Measurements from ENCODE around the gene PSMB8. TPM values are rescaled to one million over a fixed set of nuclear protein-coding genes. Genes with fewer than 3 reads are reported as not detected.

Gene PSMB8
- total RNA-seq, 1 experiment from 2014 or later: 31.6 TPM

DNA sequence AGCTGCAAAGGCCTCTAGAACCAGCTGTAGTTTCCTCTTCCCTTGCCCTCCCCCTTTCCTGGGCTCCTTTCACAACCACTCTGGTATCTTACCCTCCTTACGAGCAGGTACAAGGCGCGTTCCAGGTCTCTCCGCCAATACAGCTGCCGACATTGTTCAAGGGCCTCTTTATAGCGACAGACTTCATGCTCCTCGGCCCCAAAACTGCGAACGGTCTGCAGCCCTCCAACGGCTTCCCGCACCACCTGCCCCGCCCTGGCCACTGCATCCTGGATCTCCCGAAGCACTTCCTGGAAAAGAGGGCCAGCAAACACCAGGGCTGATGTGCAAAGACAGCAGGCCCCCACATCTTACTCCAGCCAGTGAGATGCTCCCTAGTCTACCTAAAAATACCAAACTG lies 11.3 kb downstream of the PSMB8 start:
- H3K4me3 ChIP-seq (ENCODE audit: low read length): no peak overlapping the region
- no peaks in the 10 kb centered on the region for H3K9me2 ChIP-seq (replicated peaks; ENCODE audit: low read length)
- peaks cover 14% of the 10 kb centered on the region for H3K36me3 ChIP-seq (ENCODE audit: low read depth, low read length)
- H3K27me3 ChIP-seq (ENCODE audit: low read length): no peaks in the 10 kb centered on the region
- no peak overlapping the region for H2AFZ ChIP-seq (ENCODE audit: low read length)
- TF ChIP-seq EZH2phosphoT487 (IDR thresholded peaks at IDR 0.05; ENCODE audit: borderline replicate concordance, low read length) (no peak), CTCF (conservative IDR thresholded peaks at IDR 0.05; ENCODE audit: low read depth, low read length) (no peak), EZH2 (IDR thresholded peaks at IDR 0.05; ENCODE audit: low read length, unreplicated experiment) (no peak)
- POLR2A ChIA-PET (ENCODE audit: unreplicated experiment): no interaction called here
- no peak overlapping the region for H3K4me2 ChIP-seq (ENCODE audit: low read length)
- no peaks in the 10 kb centered on the region for H3F3A ChIP-seq (ENCODE audit: low read length, unreplicated experiment)
- no peak for ATAC-seq
- BruUV-seq (replicated peaks): no TSS peak
- H4K20me1 ChIP-seq (ENCODE audit: low read length): no peaks in the 10 kb centered on the region
- intact Hi-C loops (cut with micrococcal nuclease): no loop called here
- CTCF ChIA-PET: no interaction called here
- H3K27ac ChIP-seq (ENCODE audit: low read length): no peak overlapping the region
- peaks cover 15% of the 10 kb centered on the region for H3K4me1 ChIP-seq (ENCODE audit: insufficient read depth, low read length)
- DNase-seq: no peak
- H3K79me2 ChIP-seq (ENCODE audit: low read length): peaks cover 17% of the 10 kb centered on the region
- H3K9ac ChIP-seq (ENCODE audit: low read length): no peak overlapping the region
- no peaks in the 10 kb centered on the region for H3K9me3 ChIP-seq (ENCODE audit: low read length)

- Histone ChIP-seq H3K27ac (ENCODE audit: low read length) (no peak overlapping the region), H3K4me3 (ENCODE audit: low read length) (no peak overlapping the region), H3F3A (ENCODE audit: low read length, unreplicated experiment) (no peaks in the 10 kb centered on the region), H3K79me2 (ENCODE audit: low read length) (0 out of 2 replicates have a peak, but pooled peaks cover under 1% of the 10 kb centered on the region), H3K9me3 (ENCODE audit: low read length) (no peaks in the 10 kb centered on the region), H3K9me2 (replicated peaks; ENCODE audit: low read length) (no peaks in the 10 kb centered on the region), H4K20me1 (ENCODE audit: low read length) (no peaks in the 10 kb centered on the region), H3K9ac (ENCODE audit: low read length) (no peak overlapping the region), H3K4me2 (ENCODE audit: low read length) (no peak overlapping the region), H3K36me3 (ENCODE audit: low read depth, low read length) (peaks cover 14% of the 10 kb centered on the region), H3K27me3 (ENCODE audit: low read length) (no peaks in the 10 kb centered on the region), H3K4me1 (ENCODE audit: insufficient read depth, low read length) (no peaks in the 10 kb centered on the region), H2AFZ (ENCODE audit: low read length) (no peak overlapping the region)
- POLR2A ChIA-PET (ENCODE audit: unreplicated experiment): no interaction called here
- TF ChIP-seq EZH2 (IDR thresholded peaks at IDR 0.05; ENCODE audit: low read length, unreplicated experiment) (no peak), EZH2phosphoT487 (IDR thresholded peaks at IDR 0.05; ENCODE audit: borderline replicate concordance, low read length) (no peak), CTCF (conservative IDR thresholded peaks at IDR 0.05; ENCODE audit: low read depth, low read length) (no peak)
- no peak for ATAC-seq
- BruUV-seq (replicated peaks): no TSS peak
- intact Hi-C loops (cut with micrococcal nuclease): no loop called here
- DNase-seq: no peak
- CTCF ChIA-PET: interaction anchor here (1.1 kb wide), 1 partner anchor 10 kb away, joined by 3 read pairs; no protein-coding TSS in a partner anchor
These were observed 12.9 kb downstream of the PSMB8 start for GRCh38 chr6:32830936-32831335.

DNA sequence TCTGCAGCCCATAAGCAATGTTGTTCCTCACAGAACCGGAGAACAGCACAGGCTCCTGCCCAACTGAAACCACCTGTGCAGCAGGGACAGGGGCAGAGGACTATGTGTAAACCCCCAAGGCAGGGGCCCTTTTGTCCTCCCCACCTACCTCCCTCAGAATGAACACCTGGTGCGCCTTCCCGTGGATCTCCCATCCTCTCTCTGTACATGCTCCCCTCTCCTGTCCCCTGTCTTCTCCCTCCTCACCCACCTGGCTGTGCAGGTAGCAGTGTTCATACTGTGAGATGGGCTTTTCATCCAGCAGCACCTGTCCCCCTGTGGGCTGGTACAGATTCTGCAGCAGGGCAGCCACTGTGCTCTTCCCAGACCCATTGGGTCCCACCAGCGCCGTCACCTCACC lies 13.8 kb downstream of the PSMB8 start:
- Histone ChIP-seq H3K27ac (ENCODE audit: low read length) (no peak overlapping the region), H3K9me2 (replicated peaks; ENCODE audit: low read length) (no peaks in the 10 kb centered on the region), H3K9me3 (ENCODE audit: low read length) (no peaks in the 10 kb centered on the region), H3F3A (ENCODE audit: low read length, unreplicated experiment) (no peaks in the 10 kb centered on the region), H3K4me2 (ENCODE audit: low read length) (no peak overlapping the region), H3K4me1 (ENCODE audit: insufficient read depth, low read length) (no peaks in the 10 kb centered on the region), H2AFZ (ENCODE audit: low read length) (no peak overlapping the region), H4K20me1 (ENCODE audit: low read length) (no peaks in the 10 kb centered on the region), H3K27me3 (ENCODE audit: low read length) (no peaks in the 10 kb centered on the region), H3K9ac (ENCODE audit: low read length) (no peak overlapping the region), H3K79me2 (ENCODE audit: low read length) (no peaks in the 10 kb centered on the region), H3K4me3 (ENCODE audit: low read length) (no peak overlapping the region), H3K36me3 (ENCODE audit: low read depth, low read length) (peaks cover 14% of the 10 kb centered on the region)
- BruUV-seq (replicated peaks): no TSS peak
- TF ChIP-seq CTCF (conservative IDR thresholded peaks at IDR 0.05; ENCODE audit: low read depth, low read length): no peak
- TF ChIP-seq EZH2 (IDR thresholded peaks at IDR 0.05; ENCODE audit: low read length, unreplicated experiment): no peak
- no peak for TF ChIP-seq EZH2phosphoT487 (IDR thresholded peaks at IDR 0.05; ENCODE audit: borderline replicate concordance, low read length)
- intact Hi-C loops (cut with micrococcal nuclease): no loop called here
- no peak for DNase-seq
- POLR2A ChIA-PET (ENCODE audit: unreplicated experiment): no interaction called here
- ATAC-seq: no peak
- CTCF ChIA-PET: no interaction called here
